Neural cell (in vitro differentiated cells): ENCODE measurements around the gene CARD9. TPM values are rescaled to one million over a fixed set of nuclear protein-coding genes. Genes with fewer than 3 reads are reported as not detected.

Experiments used
- H2AFZ ChIP-seq: fragments of 200-600, 300-800 bp; sonication (generic), shearing (Covaris generic); 2 replicates; pipeline ENCODE4 v1.6.0; 2014; ENCODE audit warnings: low read depth, mild to moderate bottlenecking, antibody characterized with exemption, low read length, moderate library complexity
- H3F3A ChIP-seq: fragments of 200-600 bp; shearing (Covaris generic); 2 replicates; pipeline ENCODE4 v1.6.1; 2016; ENCODE audit warnings: mild to moderate bottlenecking, moderate library complexity, mixed read lengths, antibody characterized with exemption, low read length; ENCODE audit not compliant: insufficient read depth, poor library complexity, severe bottlenecking
- H3K27ac ChIP-seq: fragments of 200-600, 300-800 bp; sonication (generic), shearing (Covaris generic); 2 replicates; pipeline ENCODE4 v1.5.1; 2014; ENCODE audit warnings: mild to moderate bottlenecking, low read length, moderate library complexity
- H3K27me3 ChIP-seq: fragments of 300-800, 200-600 bp; sonication (generic), shearing (Covaris generic); 2 replicates; pipeline ENCODE4 v1.6.0; 2014; ENCODE audit warnings: mild to moderate bottlenecking, low read depth, low read length, moderate library complexity; ENCODE audit not compliant: insufficient read depth
- H3K36me3 ChIP-seq: fragments of 300-800, 200-600 bp; sonication (generic), shearing (Covaris generic); 2 replicates; pipeline ENCODE4 v1.5.1; 2014; ENCODE audit warnings: mild to moderate bottlenecking, antibody characterized with exemption, low read length, moderate library complexity; ENCODE audit not compliant: insufficient read depth
- H3K4me2 ChIP-seq: fragments of 300-800, 200-600 bp; sonication (generic), shearing (Covaris generic); 2 replicates; pipeline ENCODE4 v1.6.0; 2014; ENCODE audit warnings: mild to moderate bottlenecking, low read length
- H3K4me3 ChIP-seq: fragments of 300-800, 200-600 bp; sonication (generic), shearing (Covaris generic); 2 replicates; pipeline ENCODE4 v1.5.1; 2014; ENCODE audit warnings: mild to moderate bottlenecking, low read length, moderate library complexity
- H3K79me2 ChIP-seq: fragments of 200-600 bp; shearing (Covaris generic); replicated peaks from 2 replicates; pipeline ENCODE4 v1.6.0; 2014; ENCODE audit warnings: mild to moderate bottlenecking, low read length, moderate library complexity; ENCODE audit not compliant: insufficient read depth
- H3K9ac ChIP-seq: fragments of 300-800, 200-600 bp; sonication (generic), shearing (Covaris generic); 2 replicates; pipeline ENCODE4 v1.6.1; 2016; ENCODE audit warnings: mild to moderate bottlenecking, low read length, mixed read lengths
- H3K9me2 ChIP-seq: fragments of 200-600 bp; shearing (Covaris generic); 2 replicates; pipeline ENCODE4 v1.6.1; 2016; ENCODE audit warnings: mild to moderate bottlenecking, low read length, mixed read lengths; ENCODE audit not compliant: insufficient read depth
- H3K9me3 ChIP-seq: fragments of 200-600, 300-800 bp; sonication (generic), shearing (Covaris generic); 2 replicates; pipeline ENCODE4 v1.6.1; 2016; ENCODE audit warnings: mild to moderate bottlenecking, mixed run types, low read length, moderate library complexity, mixed read lengths
- H4K20me1 ChIP-seq: fragments of 200-600 bp; shearing (Covaris generic); 2 replicates; pipeline ENCODE4 v1.6.1; 2016; ENCODE audit warnings: mild to moderate bottlenecking, mixed run types; ENCODE audit not compliant: insufficient read depth
- EP300 ChIP-seq: fragments of 450-650 bp; conservative IDR thresholded peaks from 2 replicates; pipeline ENCODE4 v1.6.1; 2014; ENCODE audit warnings: antibody characterized with exemption, mild to moderate bottlenecking, moderate library complexity; ENCODE audit not compliant: poor library complexity, severe bottlenecking
- EZH2 ChIP-seq: fragments of 200-600, 300-800 bp; shearing (Covaris generic), sonication (generic); IDR thresholded peaks from 2 replicates; pipeline ENCODE4 v1.6.1; 2014; ENCODE audit warnings: antibody characterized with exemption, low read length, borderline replicate concordance, mild to moderate bottlenecking; ENCODE audit not compliant: insufficient read depth, poor library complexity, severe bottlenecking
- MXI1 ChIP-seq: fragments of 450-650 bp; conservative IDR thresholded peaks from 2 replicates; pipeline ENCODE4 v1.6.1; 2014; ENCODE audit warnings: antibody characterized with exemption, mild to moderate bottlenecking; ENCODE audit not compliant: poor library complexity, severe bottlenecking
- POLR2AphosphoS5 ChIP-seq: IDR thresholded peaks from 2 replicates; pipeline ENCODE4 v1.6.1; 2012
- RAD21 ChIP-seq: fragments of 450-650 bp; conservative IDR thresholded peaks from 2 replicates; pipeline ENCODE4 v1.6.1; 2014; ENCODE audit warnings: antibody characterized with exemption, mild to moderate bottlenecking, moderate library complexity
- SMC3 ChIP-seq: fragments of 450-650 bp; conservative IDR thresholded peaks from 2 replicates; pipeline ENCODE4 v1.6.1; 2014; ENCODE audit warnings: antibody characterized with exemption, mild to moderate bottlenecking, moderate library complexity; ENCODE audit not compliant: poor library complexity
- TAF1 ChIP-seq: IDR thresholded peaks from 2 replicates; pipeline ENCODE4 v1.6.1; 2012; ENCODE audit warnings: low read depth
- polyA plus RNA-seq: library from polyadenylated mRNA; depleted of rRNA; stranded (reverse); fragments of >200 nt; gene quantifications from 2 replicates; pipeline ENCODE4 v1.2.3, GENCODE V29; 2014
- TF ChIP-seq, protein P1 (sequence below): IDR thresholded peaks from 2 replicates; pipeline ENCODE4 v1.6.1; 2012; ENCODE audit warnings: borderline replicate concordance
- TF ChIP-seq, protein P2 (sequence below): fragments of 450-650 bp; IDR thresholded peaks from 2 replicates; pipeline ENCODE4 v1.5.1; 2014; ENCODE audit warnings: antibody characterized with exemption, mild to moderate bottlenecking, moderate library complexity; ENCODE audit not compliant: poor library complexity, severe bottlenecking

CARD9 gene
- polyA plus RNA-seq, 1 donor from 2014 or later, result 0.77 TPM

DNA sequence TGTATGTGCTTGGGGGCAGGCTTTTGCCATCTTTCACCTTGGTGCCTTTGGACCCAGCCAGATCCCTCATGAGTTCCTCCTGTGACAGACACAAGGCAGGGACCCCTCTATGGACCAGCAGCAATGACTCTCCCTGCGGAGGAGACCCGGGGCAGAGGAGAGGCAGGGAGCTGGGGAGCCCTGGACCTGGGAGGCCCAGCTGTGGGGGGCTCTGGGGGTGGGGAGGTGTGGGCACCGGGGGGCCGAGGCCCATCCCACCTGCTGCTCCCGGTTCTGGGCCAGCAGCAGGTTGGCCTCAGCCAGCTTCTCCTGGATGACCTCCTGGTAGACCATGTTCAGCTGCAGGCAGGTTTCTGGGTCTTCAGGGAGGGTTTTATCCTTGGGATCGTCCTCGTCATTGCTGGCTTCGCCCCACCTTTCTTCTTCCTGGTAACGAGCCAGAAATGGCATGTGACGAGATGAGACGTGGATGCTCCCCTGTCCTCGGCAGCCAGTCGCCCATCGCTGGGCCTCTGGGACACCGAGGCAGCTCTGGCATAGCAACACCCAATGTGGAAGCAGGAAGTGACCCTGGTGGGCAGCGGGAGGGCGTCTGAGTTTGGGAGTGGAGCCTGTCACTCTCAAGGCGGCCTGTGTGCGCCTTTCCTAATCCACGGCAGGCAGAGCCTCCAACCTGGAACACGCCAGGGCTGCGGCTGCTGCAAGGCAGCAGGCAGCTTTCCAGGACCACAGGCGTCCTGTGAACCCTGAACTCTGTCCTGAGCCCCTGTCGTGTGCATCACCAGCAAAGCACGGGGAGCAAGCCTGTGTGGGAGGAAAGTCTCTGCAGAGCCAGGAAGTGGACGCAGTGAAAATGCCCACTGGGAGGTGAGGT lies 22.1 kb upstream of the CARD9 start:
- H3K79me2 ChIP-seq, result peaks cover 21% of the 10 kb centered on the region
- no peaks in the 10 kb centered on the region for H3K27me3 ChIP-seq
- no peak for TF ChIP-seq EP300
- no peak for TF ChIP-seq MXI1
- TF ChIP-seq TAF1, result no peak
- TF ChIP-seq, protein P1, sequence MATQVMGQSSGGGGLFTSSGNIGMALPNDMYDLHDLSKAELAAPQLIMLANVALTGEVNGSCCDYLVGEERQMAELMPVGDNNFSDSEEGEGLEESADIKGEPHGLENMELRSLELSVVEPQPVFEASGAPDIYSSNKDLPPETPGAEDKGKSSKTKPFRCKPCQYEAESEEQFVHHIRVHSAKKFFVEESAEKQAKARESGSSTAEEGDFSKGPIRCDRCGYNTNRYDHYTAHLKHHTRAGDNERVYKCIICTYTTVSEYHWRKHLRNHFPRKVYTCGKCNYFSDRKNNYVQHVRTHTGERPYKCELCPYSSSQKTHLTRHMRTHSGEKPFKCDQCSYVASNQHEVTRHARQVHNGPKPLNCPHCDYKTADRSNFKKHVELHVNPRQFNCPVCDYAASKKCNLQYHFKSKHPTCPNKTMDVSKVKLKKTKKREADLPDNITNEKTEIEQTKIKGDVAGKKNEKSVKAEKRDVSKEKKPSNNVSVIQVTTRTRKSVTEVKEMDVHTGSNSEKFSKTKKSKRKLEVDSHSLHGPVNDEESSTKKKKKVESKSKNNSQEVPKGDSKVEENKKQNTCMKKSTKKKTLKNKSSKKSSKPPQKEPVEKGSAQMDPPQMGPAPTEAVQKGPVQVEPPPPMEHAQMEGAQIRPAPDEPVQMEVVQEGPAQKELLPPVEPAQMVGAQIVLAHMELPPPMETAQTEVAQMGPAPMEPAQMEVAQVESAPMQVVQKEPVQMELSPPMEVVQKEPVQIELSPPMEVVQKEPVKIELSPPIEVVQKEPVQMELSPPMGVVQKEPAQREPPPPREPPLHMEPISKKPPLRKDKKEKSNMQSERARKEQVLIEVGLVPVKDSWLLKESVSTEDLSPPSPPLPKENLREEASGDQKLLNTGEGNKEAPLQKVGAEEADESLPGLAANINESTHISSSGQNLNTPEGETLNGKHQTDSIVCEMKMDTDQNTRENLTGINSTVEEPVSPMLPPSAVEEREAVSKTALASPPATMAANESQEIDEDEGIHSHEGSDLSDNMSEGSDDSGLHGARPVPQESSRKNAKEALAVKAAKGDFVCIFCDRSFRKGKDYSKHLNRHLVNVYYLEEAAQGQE, result no peak
- TF ChIP-seq EZH2, result no peak
- no peak for TF ChIP-seq POLR2AphosphoS5
- no peak for TF ChIP-seq RAD21
- no peak for TF ChIP-seq SMC3
- TF ChIP-seq, protein P2, sequence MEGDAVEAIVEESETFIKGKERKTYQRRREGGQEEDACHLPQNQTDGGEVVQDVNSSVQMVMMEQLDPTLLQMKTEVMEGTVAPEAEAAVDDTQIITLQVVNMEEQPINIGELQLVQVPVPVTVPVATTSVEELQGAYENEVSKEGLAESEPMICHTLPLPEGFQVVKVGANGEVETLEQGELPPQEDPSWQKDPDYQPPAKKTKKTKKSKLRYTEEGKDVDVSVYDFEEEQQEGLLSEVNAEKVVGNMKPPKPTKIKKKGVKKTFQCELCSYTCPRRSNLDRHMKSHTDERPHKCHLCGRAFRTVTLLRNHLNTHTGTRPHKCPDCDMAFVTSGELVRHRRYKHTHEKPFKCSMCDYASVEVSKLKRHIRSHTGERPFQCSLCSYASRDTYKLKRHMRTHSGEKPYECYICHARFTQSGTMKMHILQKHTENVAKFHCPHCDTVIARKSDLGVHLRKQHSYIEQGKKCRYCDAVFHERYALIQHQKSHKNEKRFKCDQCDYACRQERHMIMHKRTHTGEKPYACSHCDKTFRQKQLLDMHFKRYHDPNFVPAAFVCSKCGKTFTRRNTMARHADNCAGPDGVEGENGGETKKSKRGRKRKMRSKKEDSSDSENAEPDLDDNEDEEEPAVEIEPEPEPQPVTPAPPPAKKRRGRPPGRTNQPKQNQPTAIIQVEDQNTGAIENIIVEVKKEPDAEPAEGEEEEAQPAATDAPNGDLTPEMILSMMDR, result no peak
- H3F3A ChIP-seq, result no peaks in the 10 kb centered on the region
- H3K9me2 ChIP-seq, result no peaks in the 10 kb centered on the region
- H3K36me3 ChIP-seq, result peaks cover 3% of the 10 kb centered on the region
- no peak overlapping the region for H3K4me2 ChIP-seq
- H4K20me1 ChIP-seq, result no peaks in the 10 kb centered on the region
- no peaks in the 10 kb centered on the region for H3K9me3 ChIP-seq
- H3K9ac ChIP-seq, result no peak overlapping the region
- H3K27ac ChIP-seq, result no peak overlapping the region
- no peak overlapping the region for H3K4me3 ChIP-seq
- H2AFZ ChIP-seq, result no peak overlapping the region

DNA sequence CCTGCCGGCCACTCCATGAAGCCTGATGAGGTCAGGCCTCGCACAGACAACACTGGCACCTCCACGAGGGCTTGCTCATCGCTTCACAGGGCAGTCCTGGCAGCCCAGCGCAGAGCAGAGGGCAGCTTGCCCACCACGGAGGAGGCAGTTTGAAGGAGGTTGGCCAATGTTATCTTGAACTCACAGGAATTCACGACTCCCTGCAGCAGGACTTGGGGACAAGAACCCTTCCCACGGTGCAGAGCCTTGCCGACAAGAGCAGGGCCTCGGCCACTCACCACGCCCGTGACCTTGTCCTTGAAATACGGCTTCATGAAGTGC lies 21.5 kb upstream of the CARD9 start:
- Histone ChIP-seq H3F3A (no peaks in the 10 kb centered on the region), H3K27me3 (no peaks in the 10 kb centered on the region), H2AFZ (no peak overlapping the region), H3K9me3 (no peaks in the 10 kb centered on the region), H3K4me3 (no peak overlapping the region), H3K79me2 (peaks cover 21% of the 10 kb centered on the region), H3K27ac (no peak overlapping the region), H3K36me3 (peaks cover 3% of the 10 kb centered on the region), H3K9me2 (no peaks in the 10 kb centered on the region), H4K20me1 (no peaks in the 10 kb centered on the region), H3K9ac (no peak overlapping the region), H3K4me2 (no peak overlapping the region)
- TF ChIP-seq, protein P1, result no peak
- TF ChIP-seq, protein P2, result no peak
- TF ChIP-seq MXI1 (no peak), POLR2AphosphoS5 (no peak), EP300 (no peak)
